ENCODE measurements around the gene TENT4A. TPM values are rescaled to one million over a fixed set of nuclear protein-coding genes. Genes with fewer than 3 reads are reported as not detected.

Gene TENT4A
- total and polyA plus RNA-seq, 2 of the 13 experiments (the other 11 are each of a cell fraction or from before 2014, with no cell fraction given): 6.3 to 13.3 TPM

DNA sequence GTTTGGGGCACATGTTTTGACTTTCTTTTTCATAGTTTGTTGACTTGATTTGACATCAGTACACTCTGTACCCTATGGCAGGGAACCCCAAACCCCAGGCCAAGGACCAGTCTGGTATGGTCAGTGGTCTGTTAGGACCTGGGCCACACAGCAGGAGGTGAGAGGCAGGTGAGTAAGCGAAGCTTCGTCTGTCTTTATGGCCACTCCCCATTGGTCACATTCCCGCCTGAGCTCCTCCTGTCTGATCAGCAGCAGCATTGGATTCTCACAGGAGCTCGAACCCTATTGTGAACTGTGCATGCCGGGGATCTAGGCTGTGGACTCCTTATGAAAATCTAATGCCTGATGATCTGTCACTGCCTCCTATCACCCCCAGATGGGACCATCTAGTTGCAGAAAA, 88.0 kb downstream of the TENT4A start (continued):
- TF ChIP-seq HOXD1 (CRISPR knock-in tag; IDR thresholded peaks at IDR 0.05): no peak
- TF ChIP-seq, protein P1, sequence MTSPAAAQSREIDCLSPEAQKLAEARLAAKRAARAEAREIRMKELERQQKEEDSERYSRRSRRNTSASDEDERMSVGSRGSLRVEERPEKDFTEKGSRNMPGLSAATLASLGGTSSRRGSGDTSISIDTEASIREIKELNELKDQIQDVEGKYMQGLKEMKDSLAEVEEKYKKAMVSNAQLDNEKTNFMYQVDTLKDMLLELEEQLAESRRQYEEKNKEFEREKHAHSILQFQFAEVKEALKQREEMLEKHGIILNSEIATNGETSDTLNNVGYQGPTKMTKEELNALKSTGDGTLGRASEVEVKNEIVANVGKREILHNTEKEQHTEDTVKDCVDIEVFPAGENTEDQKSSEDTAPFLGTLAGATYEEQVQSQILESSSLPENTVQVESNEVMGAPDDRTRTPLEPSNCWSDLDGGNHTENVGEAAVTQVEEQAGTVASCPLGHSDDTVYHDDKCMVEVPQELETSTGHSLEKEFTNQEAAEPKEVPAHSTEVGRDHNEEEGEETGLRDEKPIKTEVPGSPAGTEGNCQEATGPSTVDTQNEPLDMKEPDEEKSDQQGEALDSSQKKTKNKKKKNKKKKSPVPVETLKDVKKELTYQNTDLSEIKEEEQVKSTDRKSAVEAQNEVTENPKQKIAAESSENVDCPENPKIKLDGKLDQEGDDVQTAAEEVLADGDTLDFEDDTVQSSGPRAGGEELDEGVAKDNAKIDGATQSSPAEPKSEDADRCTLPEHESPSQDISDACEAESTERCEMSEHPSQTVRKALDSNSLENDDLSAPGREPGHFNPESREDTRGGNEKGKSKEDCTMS (CRISPR knock-in tag; conservative IDR thresholded peaks at IDR 0.05): no peak
- TF ChIP-seq, protein P2, sequence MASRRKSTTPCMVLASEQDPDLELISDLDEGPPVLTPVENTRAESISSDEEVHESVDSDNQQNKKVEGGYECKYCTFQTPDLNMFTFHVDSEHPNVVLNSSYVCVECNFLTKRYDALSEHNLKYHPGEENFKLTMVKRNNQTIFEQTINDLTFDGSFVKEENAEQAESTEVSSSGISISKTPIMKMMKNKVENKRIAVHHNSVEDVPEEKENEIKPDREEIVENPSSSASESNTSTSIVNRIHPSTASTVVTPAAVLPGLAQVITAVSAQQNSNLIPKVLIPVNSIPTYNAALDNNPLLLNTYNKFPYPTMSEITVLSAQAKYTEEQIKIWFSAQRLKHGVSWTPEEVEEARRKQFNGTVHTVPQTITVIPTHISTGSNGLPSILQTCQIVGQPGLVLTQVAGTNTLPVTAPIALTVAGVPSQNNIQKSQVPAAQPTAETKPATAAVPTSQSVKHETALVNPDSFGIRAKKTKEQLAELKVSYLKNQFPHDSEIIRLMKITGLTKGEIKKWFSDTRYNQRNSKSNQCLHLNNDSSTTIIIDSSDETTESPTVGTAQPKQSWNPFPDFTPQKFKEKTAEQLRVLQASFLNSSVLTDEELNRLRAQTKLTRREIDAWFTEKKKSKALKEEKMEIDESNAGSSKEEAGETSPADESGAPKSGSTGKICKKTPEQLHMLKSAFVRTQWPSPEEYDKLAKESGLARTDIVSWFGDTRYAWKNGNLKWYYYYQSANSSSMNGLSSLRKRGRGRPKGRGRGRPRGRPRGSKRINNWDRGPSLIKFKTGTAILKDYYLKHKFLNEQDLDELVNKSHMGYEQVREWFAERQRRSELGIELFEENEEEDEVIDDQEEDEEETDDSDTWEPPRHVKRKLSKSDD (CRISPR knock-in tag; IDR thresholded peaks at IDR 0.05; ENCODE audit: low read depth): no peak

- no peaks in the 10 kb centered on the region for H3K79me2 ChIP-seq (ENCODE audit: insufficient read depth, low read length)
- POLR2A ChIA-PET: no interaction called here
- BruUV-seq (replicated peaks): no TSS peak
- CTCF ChIA-PET (ENCODE audit: low intra/inter-chr PET ratio, low total read pairs): no interaction called here
- 11% methylated on average over 7 of the region's 7 CpGs for WGBS (ENCODE audit: low lambda C conversion rate)
- ATAC-seq: no peak
- no peaks in the 10 kb centered on the region for H3K4me1 ChIP-seq (ENCODE audit: insufficient read depth, low read length)
- no peak overlapping the region for H2AFZ ChIP-seq (ENCODE audit: low read length)
- intact Hi-C loops (cut with micrococcal nuclease; ENCODE audit: unreplicated experiment): no loop called here
- no peak overlapping the region for H3K27ac ChIP-seq (ENCODE audit: extremely low read length, insufficient read depth, low read length)
- H3K9ac ChIP-seq (ENCODE audit: insufficient read depth, low read depth, low read length): no peak overlapping the region
- peaks cover 0 to 16% of the 10 kb centered on the region in 2 experiments; a peak in 3 of 5 replicates for H3K27me3 ChIP-seq (ENCODE audit: control insufficient read depth in 1 of 2, insufficient read depth in 2 of 2, low read length in 2 of 2)
- no peak overlapping the region for H3K4me3 ChIP-seq (replicated peaks in 1 of 3; ENCODE audit: insufficient read depth in 1 of 3, low read depth in 2 of 3, low read length in 3 of 3)
- in situ Hi-C loops (cut with HindIII; ENCODE audit: extremely low pct_ligation_motif_present, low pct_unique_long_range_greater_than_20kb): loop anchor here (25.0 kb wide), 2 partner anchors 583 to 783 kb away; partner anchors contain the start of gene ADCY2
- H4K20me1 ChIP-seq (ENCODE audit: insufficient read depth, low read length): no peaks in the 10 kb centered on the region
- H3K4me2 ChIP-seq (ENCODE audit: low read depth, low read length): no peak overlapping the region
- FAIRE-seq: no peak
- no peaks in the 10 kb centered on the region for H3K36me3 ChIP-seq (replicated peaks in 1 of 2; ENCODE audit: control insufficient read depth in 1 of 2, insufficient read depth in 2 of 2, low read length in 2 of 2)
- DNase-seq (ENCODE audit: low spot score): no peak
- H3K9me3 ChIP-seq (ENCODE audit: low read length): no peaks in the 10 kb centered on the region
- no peak for TF ChIP-seq TAF1 (CRISPR knock-in tag; IDR thresholded peaks at IDR 0.05)
- no peak for TF ChIP-seq TBX3 (IDR thresholded peaks at IDR 0.05; ENCODE audit: borderline replicate concordance)
- no peak for TF ChIP-seq HNRNPK (IDR thresholded peaks at IDR 0.05; ENCODE audit: low read depth, low read length, poor library complexity, severe bottlenecking)
- no peak for TF ChIP-seq ZNF670 (CRISPR knock-in tag; IDR thresholded peaks at IDR 0.05; ENCODE audit: borderline replicate concordance)
- TF ChIP-seq ZNF775 (CRISPR knock-in tag; IDR thresholded peaks at IDR 0.05; ENCODE audit: borderline replicate concordance): no peak
- TF ChIP-seq, protein P3, sequence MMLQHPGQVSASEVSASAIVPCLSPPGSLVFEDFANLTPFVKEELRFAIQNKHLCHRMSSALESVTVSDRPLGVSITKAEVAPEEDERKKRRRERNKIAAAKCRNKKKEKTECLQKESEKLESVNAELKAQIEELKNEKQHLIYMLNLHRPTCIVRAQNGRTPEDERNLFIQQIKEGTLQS (CRISPR knock-in tag; IDR thresholded peaks at IDR 0.05): no peak
- no peak for TF ChIP-seq IRF9 (CRISPR knock-in tag; IDR thresholded peaks at IDR 0.05; ENCODE audit: borderline replicate concordance)
- TF ChIP-seq ZNF24 (IDR thresholded peaks at IDR 0.05): no peak
- TF ChIP-seq CEBPB (IDR thresholded peaks at IDR 0.05; ENCODE audit: borderline replicate concordance, low read depth, low read length): no peak
- TF ChIP-seq, protein P4, sequence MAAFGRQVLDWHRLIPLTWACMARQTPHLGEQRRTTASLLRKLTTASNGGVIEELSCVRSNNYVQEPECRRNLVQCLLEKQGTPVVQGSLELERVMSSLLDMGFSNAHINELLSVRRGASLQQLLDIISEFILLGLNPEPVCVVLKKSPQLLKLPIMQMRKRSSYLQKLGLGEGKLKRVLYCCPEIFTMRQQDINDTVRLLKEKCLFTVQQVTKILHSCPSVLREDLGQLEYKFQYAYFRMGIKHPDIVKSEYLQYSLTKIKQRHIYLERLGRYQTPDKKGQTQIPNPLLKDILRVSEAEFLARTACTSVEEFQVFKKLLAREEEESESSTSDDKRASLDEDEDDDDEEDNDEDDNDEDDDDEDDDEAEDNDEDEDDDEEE (CRISPR knock-in tag; IDR thresholded peaks at IDR 0.05): no peak
- TF ChIP-seq GPN1 (CRISPR knock-in tag; IDR thresholded peaks at IDR 0.05; ENCODE audit: borderline replicate concordance): no peak
- TF ChIP-seq MYC (CRISPR knock-in tag; IDR thresholded peaks at IDR 0.05; ENCODE audit: borderline replicate concordance): no peak
Measured at GRCh38 chr5:6803981-6804550, 90.8 kb downstream of the TENT4A start.

All from HepG2 (cell line).